Measurements from ENCODE around the gene CHFR. TPM values are rescaled to one million over a fixed set of nuclear protein-coding genes. Genes with fewer than 3 reads are reported as not detected.
"Not testable (repeated sequence)": the region's sequence is repeated elsewhere in the genome, so short reads cannot be mapped to it uniquely, and the experiment has no call there.

The CHFR gene
- total RNA-seq, 4 donors from 2014 or later = 10.8 to 19.6 (median 12.1) TPM

DNA sequence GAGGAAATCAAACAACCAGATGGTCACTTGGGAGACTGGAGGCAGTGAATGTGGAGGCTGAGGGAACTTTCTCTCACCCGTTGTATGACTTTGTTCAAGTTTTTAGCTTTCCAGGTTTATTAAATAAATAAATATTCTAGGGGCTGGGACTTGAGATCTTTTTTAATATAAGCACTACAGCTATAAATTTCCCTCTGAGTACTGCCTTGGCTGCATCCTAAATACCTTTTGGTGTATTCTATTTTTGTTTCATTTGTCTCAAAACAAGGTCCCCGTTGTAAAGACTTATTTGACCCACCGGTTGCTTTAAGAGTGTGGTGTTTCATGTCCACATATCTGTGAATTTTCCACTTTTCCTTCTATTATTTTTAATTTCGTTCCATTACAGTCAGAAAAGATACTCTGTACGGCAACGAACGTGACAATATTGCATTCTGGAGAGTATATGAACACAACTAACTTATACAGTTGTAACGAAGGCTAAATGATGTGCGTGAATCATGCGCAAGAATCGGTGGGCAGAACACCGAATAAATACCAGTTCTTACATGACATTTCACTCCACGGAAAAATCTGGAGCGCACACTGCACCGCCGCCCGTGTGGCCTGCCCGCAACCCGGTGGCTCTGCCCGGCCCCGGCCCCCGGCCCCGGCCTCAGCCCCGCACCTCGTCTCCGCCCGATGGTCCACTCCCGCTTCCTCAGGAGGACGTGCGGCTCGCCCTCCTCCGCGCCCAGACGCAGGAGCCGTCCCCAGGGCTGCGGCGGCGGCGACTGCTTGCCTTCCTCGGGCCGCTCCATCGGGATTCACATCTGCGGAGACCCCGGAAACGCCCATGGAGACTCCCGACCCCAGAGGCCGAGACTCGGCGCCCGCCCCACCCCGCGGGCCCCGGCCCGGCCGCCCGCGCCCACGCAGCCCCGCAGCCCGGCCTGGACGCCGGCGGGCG is 602 bp downstream of the CHFR start:
- Histone ChIP-seq H3K4me3 (peak overlapping the region; percentile 68 to 91 (median 70)), H3K27ac (peak overlapping the region; percentile 59 to 91 (median 64)), H3K27me3 (no peaks in the 10 kb centered on the region), H3K9me3 (peaks cover 0 to 2% (median 0%) of the 10 kb centered on the region in 3 donors), H3K36me3 (peaks cover 0 to 19% of the 10 kb centered on the region in 2 donors), H3K4me1 (peaks cover 4 to 7% of the 10 kb centered on the region in 2 donors)
- DNase-seq (no peak), ATAC-seq (peak in 1 of 2 donors; percentile 32)
- intact Hi-C loops (cut with DNase I; ENCODE audit: low total_unique reads) = loop anchor here (1.0 to 5.0 kb wide), 4 partner anchors 60 to 193 kb away; partner anchors contain the start of genes GOLGA3, ZNF140, ZNF605 and ZNF84
- TF ChIP-seq POLR2A (IDR thresholded peaks at IDR 0.05) (no peak), CTCF (IDR thresholded peaks at IDR 0.05 in 4 of 5, conservative IDR thresholded peaks at IDR 0.05 in 1 of 5) (no peak)
- in situ Hi-C loops (cut with MboI; ENCODE audit: low sequenced_read_pairs in 4 of 4) = no loop called here

GRCh38 chr12:132881818-132882217 is 5.6 kb downstream of the CHFR start:
- no peaks in the 10 kb centered on the region for H3K27me3 ChIP-seq
- intact Hi-C loops (cut with DNase I; ENCODE audit: low total_unique reads) = loop anchor here (2.0 kb wide), 1 partner anchor 23 kb away; no protein-coding TSS in a partner anchor
- DNase-seq (no peak), ATAC-seq (no peak)
- H3K9me3 ChIP-seq = no peaks in the 10 kb centered on the region
- H3K4me3 ChIP-seq = no peak overlapping the region
- H3K36me3 ChIP-seq = peaks cover 0 to 25% of the 10 kb centered on the region in 2 donors
- no peak for TF ChIP-seq CTCF (IDR thresholded peaks at IDR 0.05 in 4 of 5, conservative IDR thresholded peaks at IDR 0.05 in 1 of 5)
- no peak for TF ChIP-seq POLR2A (IDR thresholded peaks at IDR 0.05)
- in situ Hi-C loops (cut with MboI; ENCODE audit: low sequenced_read_pairs in 4 of 4) = no loop called here
- peaks cover 0 to 4% of the 10 kb centered on the region in 2 donors for H3K4me1 ChIP-seq
- H3K27ac ChIP-seq = no peak overlapping the region

- H3K27ac ChIP-seq; H3K4me3 ChIP-seq; H3K27me3 ChIP-seq; intact Hi-C loops (cut with DNase I; ENCODE audit: low total_unique reads); DNase-seq; H3K9me3 ChIP-seq; in situ Hi-C loops (cut with MboI; ENCODE audit: low sequenced_read_pairs in 4 of 4); ATAC-seq; H3K4me1 ChIP-seq: not testable (repeated sequence)
- H3K36me3 ChIP-seq = peaks cover 0 to 55% of the 10 kb centered on the region in 2 donors
Measured at GRCh38 chr12:132874620-132875019, 12.8 kb downstream of the CHFR start.

DNA sequence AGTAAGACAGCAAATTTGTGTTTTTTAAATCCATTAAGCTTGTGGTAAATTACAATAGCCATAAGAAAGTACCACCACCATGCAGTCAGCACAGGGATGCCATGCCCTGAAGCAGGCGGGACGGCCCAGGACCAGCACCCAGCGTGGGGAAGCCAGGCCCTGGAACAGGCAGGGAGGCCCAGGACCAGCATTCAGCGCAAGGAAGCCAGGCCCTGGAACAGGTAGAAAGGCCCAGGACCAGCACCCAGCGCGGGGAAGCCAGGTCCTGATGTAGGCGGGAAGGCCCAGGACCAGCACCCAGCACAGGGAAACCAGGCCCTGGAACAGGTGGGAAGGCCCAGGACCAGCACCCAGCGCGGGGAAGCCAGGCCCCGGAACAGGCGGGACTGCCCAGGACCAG is 13.2 kb downstream of the CHFR start:
- Histone ChIP-seq H3K27me3 (no peaks in the 10 kb centered on the region), H3K27ac (no peak overlapping the region), H3K36me3 (peaks cover 0 to 60% of the 10 kb centered on the region in 2 donors), H3K4me3 (no peak overlapping the region), H3K4me1 (no peaks in the 10 kb centered on the region), H3K9me3 (no peaks in the 10 kb centered on the region)
- intact Hi-C loops (cut with DNase I; ENCODE audit: low total_unique reads) (no loop called here), in situ Hi-C loops (cut with MboI; ENCODE audit: low sequenced_read_pairs in 4 of 4) (no loop called here)
- no peak for TF ChIP-seq CTCF (IDR thresholded peaks at IDR 0.05 in 4 of 5, conservative IDR thresholded peaks at IDR 0.05 in 1 of 5)
- no peak for TF ChIP-seq POLR2A (IDR thresholded peaks at IDR 0.05)
- DNase-seq = no peak
- no peak for ATAC-seq

- DNase-seq = no peak
- in situ Hi-C loops (cut with MboI; ENCODE audit: low sequenced_read_pairs in 4 of 4) = no loop called here
- no peaks in the 10 kb centered on the region for H3K4me1 ChIP-seq
- intact Hi-C loops (cut with DNase I; ENCODE audit: low total_unique reads) = no loop called here
- H3K4me3 ChIP-seq = no peak overlapping the region
- no peaks in the 10 kb centered on the region for H3K9me3 ChIP-seq
- no peak for TF ChIP-seq POLR2A (IDR thresholded peaks at IDR 0.05)
- no peak overlapping the region for H3K27ac ChIP-seq
- no peaks in the 10 kb centered on the region for H3K27me3 ChIP-seq
- peaks cover 0 to 61% of the 10 kb centered on the region in 2 donors for H3K36me3 ChIP-seq
- no peak for ATAC-seq
Measured at GRCh38 chr12:132873724-132874123, 13.7 kb downstream of the CHFR start.
